Measurements from ENCODE around the gene PFKFB3. TPM values are rescaled to one million over a fixed set of nuclear protein-coding genes. Genes with fewer than 3 reads are reported as not detected.
A peak's percentile ranks its signal among the peaks of the same experiment; 100 is the strongest.

Gene PFKFB3
- total and polyA plus RNA-seq, 2 of the 13 experiments (the other 11 are each of a cell fraction or from before 2014, with no cell fraction given) = 1.2 to 13.3 TPM

DNA sequence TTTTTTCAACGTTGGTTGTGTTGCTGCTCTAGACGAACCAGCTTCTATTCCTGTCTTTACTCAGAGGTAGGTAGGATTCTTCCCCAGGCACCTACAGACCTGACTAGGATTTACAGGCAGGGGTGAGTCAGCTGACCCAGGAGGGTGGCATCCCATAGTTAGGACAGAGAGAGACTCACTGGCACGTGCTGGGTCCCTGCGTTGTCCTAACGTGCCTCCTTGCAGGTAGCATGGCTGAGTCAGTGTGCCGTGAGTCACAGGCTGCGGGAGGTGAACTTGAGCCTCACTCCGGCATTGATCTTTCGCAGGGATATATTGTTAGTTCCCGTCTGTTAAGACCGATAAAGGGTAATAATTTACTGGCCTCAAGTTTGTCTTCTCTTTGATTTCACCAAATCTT, 96.5 kb downstream of the PFKFB3 start (continued):
- TF ChIP-seq, protein P1, sequence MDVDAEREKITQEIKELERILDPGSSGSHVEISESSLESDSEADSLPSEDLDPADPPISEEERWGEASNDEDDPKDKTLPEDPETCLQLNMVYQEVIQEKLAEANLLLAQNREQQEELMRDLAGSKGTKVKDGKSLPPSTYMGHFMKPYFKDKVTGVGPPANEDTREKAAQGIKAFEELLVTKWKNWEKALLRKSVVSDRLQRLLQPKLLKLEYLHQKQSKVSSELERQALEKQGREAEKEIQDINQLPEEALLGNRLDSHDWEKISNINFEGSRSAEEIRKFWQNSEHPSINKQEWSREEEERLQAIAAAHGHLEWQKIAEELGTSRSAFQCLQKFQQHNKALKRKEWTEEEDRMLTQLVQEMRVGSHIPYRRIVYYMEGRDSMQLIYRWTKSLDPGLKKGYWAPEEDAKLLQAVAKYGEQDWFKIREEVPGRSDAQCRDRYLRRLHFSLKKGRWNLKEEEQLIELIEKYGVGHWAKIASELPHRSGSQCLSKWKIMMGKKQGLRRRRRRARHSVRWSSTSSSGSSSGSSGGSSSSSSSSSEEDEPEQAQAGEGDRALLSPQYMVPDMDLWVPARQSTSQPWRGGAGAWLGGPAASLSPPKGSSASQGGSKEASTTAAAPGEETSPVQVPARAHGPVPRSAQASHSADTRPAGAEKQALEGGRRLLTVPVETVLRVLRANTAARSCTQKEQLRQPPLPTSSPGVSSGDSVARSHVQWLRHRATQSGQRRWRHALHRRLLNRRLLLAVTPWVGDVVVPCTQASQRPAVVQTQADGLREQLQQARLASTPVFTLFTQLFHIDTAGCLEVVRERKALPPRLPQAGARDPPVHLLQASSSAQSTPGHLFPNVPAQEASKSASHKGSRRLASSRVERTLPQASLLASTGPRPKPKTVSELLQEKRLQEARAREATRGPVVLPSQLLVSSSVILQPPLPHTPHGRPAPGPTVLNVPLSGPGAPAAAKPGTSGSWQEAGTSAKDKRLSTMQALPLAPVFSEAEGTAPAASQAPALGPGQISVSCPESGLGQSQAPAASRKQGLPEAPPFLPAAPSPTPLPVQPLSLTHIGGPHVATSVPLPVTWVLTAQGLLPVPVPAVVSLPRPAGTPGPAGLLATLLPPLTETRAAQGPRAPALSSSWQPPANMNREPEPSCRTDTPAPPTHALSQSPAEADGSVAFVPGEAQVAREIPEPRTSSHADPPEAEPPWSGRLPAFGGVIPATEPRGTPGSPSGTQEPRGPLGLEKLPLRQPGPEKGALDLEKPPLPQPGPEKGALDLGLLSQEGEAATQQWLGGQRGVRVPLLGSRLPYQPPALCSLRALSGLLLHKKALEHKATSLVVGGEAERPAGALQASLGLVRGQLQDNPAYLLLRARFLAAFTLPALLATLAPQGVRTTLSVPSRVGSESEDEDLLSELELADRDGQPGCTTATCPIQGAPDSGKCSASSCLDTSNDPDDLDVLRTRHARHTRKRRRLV (CRISPR knock-in tag; IDR thresholded peaks at IDR 0.05) = no peak
- no peak for TF ChIP-seq CHD4 (IDR thresholded peaks at IDR 0.05; ENCODE audit: borderline replicate concordance, low read length)
- no peak for TF ChIP-seq ZIK1 (CRISPR knock-in tag; IDR thresholded peaks at IDR 0.05; ENCODE audit: borderline replicate concordance, low read depth)
- no peak for TF ChIP-seq KMT2A (CRISPR knock-in tag; IDR thresholded peaks at IDR 0.05)
- TF ChIP-seq HMG20A (CRISPR knock-in tag; IDR thresholded peaks at IDR 0.05; ENCODE audit: borderline replicate concordance) = peak; percentile 73; the same call in 1 of the 2 replicates
- no peak for TF ChIP-seq CENPX (CRISPR knock-in tag; IDR thresholded peaks at IDR 0.05)
- peak; percentile 80; the same call in 1 of the 2 replicates for TF ChIP-seq SOX5 (CRISPR knock-in tag; IDR thresholded peaks at IDR 0.05; ENCODE audit: borderline replicate concordance)
- no peak; the same call in 1 of the 2 replicates for TF ChIP-seq NR2F6 (IDR thresholded peaks at IDR 0.05)
- TF ChIP-seq NR2F6 (CRISPR knock-in tag; IDR thresholded peaks at IDR 0.05) = no peak
- TF ChIP-seq, protein P2, sequence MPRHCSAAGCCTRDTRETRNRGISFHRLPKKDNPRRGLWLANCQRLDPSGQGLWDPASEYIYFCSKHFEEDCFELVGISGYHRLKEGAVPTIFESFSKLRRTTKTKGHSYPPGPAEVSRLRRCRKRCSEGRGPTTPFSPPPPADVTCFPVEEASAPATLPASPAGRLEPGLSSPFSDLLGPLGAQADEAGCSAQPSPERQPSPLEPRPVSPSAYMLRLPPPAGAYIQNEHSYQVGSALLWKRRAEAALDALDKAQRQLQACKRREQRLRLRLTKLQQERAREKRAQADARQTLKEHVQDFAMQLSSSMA (CRISPR knock-in tag; IDR thresholded peaks at IDR 0.05) = no peak
- no peak for TF ChIP-seq ZNF101 (CRISPR knock-in tag; IDR thresholded peaks at IDR 0.05; ENCODE audit: borderline replicate concordance, low read depth)
- no peak for TF ChIP-seq ZNF143 (CRISPR knock-in tag; IDR thresholded peaks at IDR 0.05)
- TF ChIP-seq ZFAT (CRISPR knock-in tag; conservative IDR thresholded peaks at IDR 0.05) = no peak
- no peak for TF ChIP-seq SIN3A (IDR thresholded peaks at IDR 0.05; ENCODE audit: borderline replicate concordance, low read depth, low read length)
- TF ChIP-seq BCL6 (CRISPR knock-in tag; IDR thresholded peaks at IDR 0.05) = peak; percentile 53
- TF ChIP-seq ZFP36 (IDR thresholded peaks at IDR 0.05; ENCODE audit: borderline replicate concordance, low read depth, low read length, partially characterized antibody) = no peak
- TF ChIP-seq ZFP1 (CRISPR knock-in tag; IDR thresholded peaks at IDR 0.05) = no peak
- TF ChIP-seq, protein P3, sequence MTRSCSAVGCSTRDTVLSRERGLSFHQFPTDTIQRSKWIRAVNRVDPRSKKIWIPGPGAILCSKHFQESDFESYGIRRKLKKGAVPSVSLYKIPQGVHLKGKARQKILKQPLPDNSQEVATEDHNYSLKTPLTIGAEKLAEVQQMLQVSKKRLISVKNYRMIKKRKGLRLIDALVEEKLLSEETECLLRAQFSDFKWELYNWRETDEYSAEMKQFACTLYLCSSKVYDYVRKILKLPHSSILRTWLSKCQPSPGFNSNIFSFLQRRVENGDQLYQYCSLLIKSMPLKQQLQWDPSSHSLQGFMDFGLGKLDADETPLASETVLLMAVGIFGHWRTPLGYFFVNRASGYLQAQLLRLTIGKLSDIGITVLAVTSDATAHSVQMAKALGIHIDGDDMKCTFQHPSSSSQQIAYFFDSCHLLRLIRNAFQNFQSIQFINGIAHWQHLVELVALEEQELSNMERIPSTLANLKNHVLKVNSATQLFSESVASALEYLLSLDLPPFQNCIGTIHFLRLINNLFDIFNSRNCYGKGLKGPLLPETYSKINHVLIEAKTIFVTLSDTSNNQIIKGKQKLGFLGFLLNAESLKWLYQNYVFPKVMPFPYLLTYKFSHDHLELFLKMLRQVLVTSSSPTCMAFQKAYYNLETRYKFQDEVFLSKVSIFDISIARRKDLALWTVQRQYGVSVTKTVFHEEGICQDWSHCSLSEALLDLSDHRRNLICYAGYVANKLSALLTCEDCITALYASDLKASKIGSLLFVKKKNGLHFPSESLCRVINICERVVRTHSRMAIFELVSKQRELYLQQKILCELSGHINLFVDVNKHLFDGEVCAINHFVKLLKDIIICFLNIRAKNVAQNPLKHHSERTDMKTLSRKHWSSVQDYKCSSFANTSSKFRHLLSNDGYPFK (CRISPR knock-in tag; IDR thresholded peaks at IDR 0.05; ENCODE audit: borderline replicate concordance) = no peak
- TF ChIP-seq ZNF44 (CRISPR knock-in tag; IDR thresholded peaks at IDR 0.05) = no peak
- TF ChIP-seq ZSCAN12 (CRISPR knock-in tag; IDR thresholded peaks at IDR 0.05) = no peak
- no peak for TF ChIP-seq HMGA1 (CRISPR knock-in tag; conservative IDR thresholded peaks at IDR 0.05)
- no peak; the same call in 1 of the 2 replicates for TF ChIP-seq FOXO1 (CRISPR knock-in tag; IDR thresholded peaks at IDR 0.05)
- TF ChIP-seq, protein P4, sequence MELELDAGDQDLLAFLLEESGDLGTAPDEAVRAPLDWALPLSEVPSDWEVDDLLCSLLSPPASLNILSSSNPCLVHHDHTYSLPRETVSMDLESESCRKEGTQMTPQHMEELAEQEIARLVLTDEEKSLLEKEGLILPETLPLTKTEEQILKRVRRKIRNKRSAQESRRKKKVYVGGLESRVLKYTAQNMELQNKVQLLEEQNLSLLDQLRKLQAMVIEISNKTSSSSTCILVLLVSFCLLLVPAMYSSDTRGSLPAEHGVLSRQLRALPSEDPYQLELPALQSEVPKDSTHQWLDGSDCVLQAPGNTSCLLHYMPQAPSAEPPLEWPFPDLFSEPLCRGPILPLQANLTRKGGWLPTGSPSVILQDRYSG (CRISPR knock-in tag; IDR thresholded peaks at IDR 0.05) = no peak
